Pulmonary artery endothelial cell (primary cell): Measurements from ENCODE around the gene GMFB. TPM values are rescaled to one million over a fixed set of nuclear protein-coding genes. Genes with fewer than 3 reads are reported as not detected.

Source experiments
- DNase-seq: peaks from one replicate; pipeline ENCODE4 v3.0.0-alpha.2; 2011; ENCODE audit warnings: low read depth, low spot score
- total RNA-seq: library from RNA; depleted of rRNA; stranded (reverse); fragments of >200 nt; gene quantifications from 2 replicates; pipeline ENCODE4 v1.2.3, GENCODE V29; 2014

GMFB gene
- total RNA-seq, 1 donor from 2014 or later: 55.9 TPM

DNA sequence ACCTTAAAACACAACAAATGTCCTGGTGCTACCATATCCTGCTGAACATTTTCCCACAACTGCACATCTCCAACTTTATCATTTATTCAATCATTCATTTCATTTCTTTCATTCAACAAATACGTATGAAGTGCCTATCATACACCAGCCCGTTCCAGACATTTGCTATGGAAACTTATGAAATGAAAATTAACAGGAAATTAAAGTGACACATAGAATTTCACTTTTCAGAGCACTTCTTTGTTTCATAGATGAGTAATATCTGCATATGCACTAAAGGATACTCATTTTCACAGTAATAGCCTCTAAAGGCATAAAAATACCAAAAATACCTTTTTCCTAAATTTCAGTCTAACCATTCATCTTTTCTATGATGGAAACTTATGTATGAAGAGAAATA lies 60.3 kb downstream of the GMFB start:
- no peak for DNase-seq

DNA sequence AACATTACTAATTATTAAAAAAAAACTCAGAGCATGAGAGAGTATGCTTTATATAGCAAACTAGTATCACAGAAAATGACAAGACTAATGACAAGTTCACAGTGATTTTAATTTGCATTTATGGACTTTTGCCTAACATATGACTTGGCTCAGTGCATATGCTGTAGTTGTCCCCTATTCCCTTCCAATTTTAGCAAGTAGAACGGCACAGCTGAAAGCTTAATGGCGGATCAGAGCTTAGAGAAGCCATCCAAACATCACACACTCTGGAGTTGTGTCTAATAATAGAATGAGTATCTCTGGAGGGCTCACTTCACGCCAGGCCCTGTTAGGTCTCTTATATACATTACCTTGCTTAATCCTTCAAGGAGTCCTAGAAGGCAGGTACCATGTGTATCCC lies 60.9 kb downstream of the GMFB start:
- no peak for DNase-seq

DNA sequence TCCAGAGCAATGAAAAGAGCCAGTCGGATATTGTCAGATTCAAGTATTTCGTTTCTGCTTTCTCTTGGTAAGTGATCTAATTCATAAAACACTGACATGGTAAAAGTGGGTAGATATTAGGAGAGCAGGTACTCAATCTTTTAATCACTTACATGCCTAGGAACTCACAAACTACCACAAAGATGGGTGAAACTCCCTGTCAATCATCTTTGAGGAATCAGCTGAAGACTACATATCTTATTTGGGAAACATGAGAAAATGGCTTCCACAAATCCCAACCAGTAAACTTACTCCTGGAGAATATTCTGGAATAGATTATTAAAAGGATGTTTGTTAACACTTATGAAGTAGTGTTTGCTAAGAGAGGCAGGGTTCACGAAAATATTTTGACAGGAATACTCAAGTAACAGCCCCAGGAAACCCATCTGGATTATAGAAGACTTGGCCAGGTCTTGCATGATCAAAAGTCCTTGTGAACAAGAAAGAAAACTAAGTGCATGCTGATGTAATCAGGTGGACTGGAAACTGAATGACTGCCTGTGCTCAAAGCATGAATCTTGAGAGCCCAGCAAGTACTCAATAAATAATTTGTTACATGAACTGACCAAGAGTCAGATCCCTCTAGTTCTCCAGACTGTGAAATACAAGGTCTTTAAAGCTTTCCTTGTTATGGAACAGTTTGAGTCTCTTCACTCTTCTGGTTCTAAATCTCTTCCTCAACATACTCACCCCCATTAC lies 63.1 kb downstream of the GMFB start:
- DNase-seq: no peak

DNA sequence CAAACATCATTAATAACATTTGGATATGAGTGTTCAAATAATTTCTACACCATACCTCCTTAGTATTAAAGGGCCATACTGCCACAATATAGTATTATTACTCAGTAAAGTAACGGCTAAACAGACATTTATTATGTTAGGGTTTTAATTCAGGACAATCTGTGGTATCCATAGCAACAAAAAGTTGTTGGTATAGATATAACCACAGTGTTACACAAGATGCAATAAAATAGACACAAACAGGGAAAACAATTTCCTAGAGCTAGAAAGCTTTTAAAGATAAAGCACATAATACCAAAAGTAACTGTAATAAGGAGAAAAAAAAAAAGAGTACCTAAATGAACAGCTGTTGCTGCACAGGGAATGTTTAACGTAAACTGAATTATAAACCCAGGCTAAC lies 63.7 kb downstream of the GMFB start:
- DNase-seq: no peak

Other genes with a start within 250 kb of the GMFB start
- gene CDKN3, start 92.0 kb downstream of the GMFB start, total RNA-seq: 36.5 and 76.4 TPM in 2 replicates
- 101 and 143 TPM in 2 replicates for gene CNIH1, start 47.6 kb downstream of the GMFB start, total RNA-seq
- gene CGRRF1, start 20.9 kb upstream of the GMFB start, total RNA-seq: 9.0 and 11.5 TPM in 2 replicates
- 26.4 and 41.8 TPM in 2 replicates for gene SAMD4A, start 78.1 kb upstream of the GMFB start, total RNA-seq